K562 (cell line): Measurements from ENCODE around the gene SPIRE1. TPM values are rescaled to one million over a fixed set of nuclear protein-coding genes. Genes with fewer than 3 reads are reported as not detected.

Experiments used
- ATAC-seq: fragments of 200-7000 bp; cut with Tn5 transposase; 3 replicates; pipeline ENCODE4 v1.9.1; 2020; ENCODE audit warnings: moderate library complexity
- BruUV-seq: library from RNA; stranded (reverse); fragments of 400-500 nt; replicated peaks from 2 replicates; lab custom pipeline; 2021; lab: Mats Ljungman, UMichigan
- CTCF ChIA-PET: fragments of 300-600 bp; formaldehyde crosslinking; extraction: SDS; loops from one replicate; lab custom pipeline; 2021; ENCODE audit warnings: low intra/inter-chr PET ratio; lab: Yijun Ruan, JAX
- POLR2A ChIA-PET: fragments of 300-600, 350-650 bp; sonication (Branson Sonifier 250); formaldehyde crosslinking; extraction: SDS; loops from one replicate; lab custom pipeline; 2021; ENCODE audit warnings: antibody characterized with exemption, inconsistent platforms; lab: Yijun Ruan, JAX
- DNase-seq, 4 experiments: peaks; one replicate each; pipeline versions ENCODE4 v3.0.0 to v3.0.0-alpha.2; 2011 to 2018; ENCODE audit warnings: low spot score in 3 of 4, mixed read lengths in 3 of 4; ENCODE audit errors: extremely low read depth in 1 of 4
- FAIRE-seq: peaks from 2 replicates; lab custom pipeline; 2011; peaks lifted over from hg19 to GRCh38; lab: Jason Lieb, UNC
- H2AFZ ChIP-seq: 2 replicates; pipeline ENCODE4 v1.6.0; 2011; ENCODE audit warnings: low read depth, low read length, control low read depth, inconsistent platforms
- H3K27ac ChIP-seq: fragments of 200-600 bp; 3 replicates; pipeline ENCODE4 v1.8.0; 2011; ENCODE audit warnings: low read depth, mild to moderate bottlenecking, control low read depth, inconsistent platforms, low read length, moderate library complexity, mixed read lengths; ENCODE audit errors: extremely low read depth
- H3K27me3 ChIP-seq, 2 experiments: fragments of 300-600 bp in 1 of 2; 2 replicates in 1 of 2; 3 replicates in 1 of 2; pipeline versions ENCODE4 v1.6.0 to v1.8.0; 2011; ENCODE audit warnings: inconsistent platforms in 2 of 2, low read length in 2 of 2, mild to moderate bottlenecking in 1 of 2, mixed read lengths in 1 of 2, moderate library complexity in 1 of 2; ENCODE audit not compliant: control insufficient read depth in 2 of 2, insufficient read depth in 2 of 2
- H3K36me3 ChIP-seq: fragments of 300-600 bp; 3 replicates; pipeline ENCODE4 v1.8.0; 2011; ENCODE audit warnings: mild to moderate bottlenecking, low read length, inconsistent platforms; ENCODE audit not compliant: control insufficient read depth, insufficient read depth
- H3K4me1 ChIP-seq, 2 experiments: fragments of 200-600 bp in 1 of 2; replicated peaks in 1 of 2; 2 replicates in 1 of 2; 3 replicates in 1 of 2; pipeline versions ENCODE4 v1.5.1 to v1.8.0; 2011; ENCODE audit warnings: inconsistent platforms in 2 of 2, low read length in 2 of 2, mild to moderate bottlenecking in 1 of 2, mixed read lengths in 1 of 2, moderate library complexity in 1 of 2; ENCODE audit not compliant: control insufficient read depth in 2 of 2, insufficient read depth in 2 of 2
- H3K4me2 ChIP-seq: 2 replicates; pipeline ENCODE4 v1.6.1; 2011; ENCODE audit warnings: low read length, control low read depth, inconsistent platforms, mixed read lengths; ENCODE audit not compliant: insufficient read depth
- H3K4me3 ChIP-seq: fragments of 200-600 bp; sonication (generic), shearing (Covaris generic); 2 replicates; pipeline ENCODE4 v1.5.1; 2016; ENCODE audit warnings: control low read depth, inconsistent platforms
- H3K79me2 ChIP-seq: fragments of 200-600 bp; 3 replicates; pipeline ENCODE4 v1.8.0; 2011; ENCODE audit warnings: low read length, inconsistent platforms; ENCODE audit not compliant: control insufficient read depth, insufficient read depth
- H3K9ac ChIP-seq, 2 experiments: 2 replicates each; pipeline versions ENCODE4 v1.6.0 to v1.6.1; 2011; ENCODE audit warnings: low read depth in 2 of 2, low read length in 2 of 2, control low read depth in 1 of 2, inconsistent platforms in 1 of 2, mild to moderate bottlenecking in 1 of 2, mixed read lengths in 1 of 2; ENCODE audit not compliant: insufficient read depth in 1 of 2
- H3K9me1 ChIP-seq: one replicate; pipeline ENCODE4 v1.6.0; 2011; ENCODE audit warnings: inconsistent platforms, mild to moderate bottlenecking, low read length, moderate library complexity; ENCODE audit not compliant: control insufficient read depth, insufficient read depth
- H3K9me3 ChIP-seq: replicated peaks from 2 replicates; pipeline ENCODE4 v1.5.1; 2011; ENCODE audit warnings: low read depth, low read length, inconsistent platforms; ENCODE audit not compliant: control insufficient read depth, insufficient read depth
- H4K20me1 ChIP-seq: replicated peaks from 2 replicates; pipeline ENCODE4 v1.6.1; 2011; ENCODE audit warnings: low read length, inconsistent platforms, mixed read lengths; ENCODE audit not compliant: control insufficient read depth, insufficient read depth
- ATF1 ChIP-seq, 2 experiments: fragments of 450-650 bp in 1 of 2; IDR thresholded peaks; 2 replicates each; pipeline ENCODE4 v1.6.1; 2016; ENCODE audit warnings: missing compliant biosample characterization in 1 of 2, missing genetic modification characterization in 1 of 2
- EHMT2 ChIP-seq: fragments of 450-650 bp; IDR thresholded peaks from 2 replicates; pipeline ENCODE4 v1.6.1; 2018; ENCODE audit warnings: antibody characterized with exemption
- ELF4 ChIP-seq: fragments of 450-650 bp; formaldehyde crosslinking; IDR thresholded peaks from 2 replicates; pipeline ENCODE4 v1.4.0; 2022; ENCODE audit warnings: missing genetic modification characterization
- LEF1 ChIP-seq: fragments of 450-650 bp; IDR thresholded peaks from 2 replicates; pipeline ENCODE4 v1.6.1; 2016; ENCODE audit warnings: mild to moderate bottlenecking
- MTA2 ChIP-seq: fragments of 450-650 bp; IDR thresholded peaks from 2 replicates; pipeline ENCODE4 v1.6.1; 2016; ENCODE audit warnings: low read depth
- NR0B1 ChIP-seq: fragments of 450-650 bp; IDR thresholded peaks from one replicate; pipeline ENCODE4 v1.6.1; 2018; ENCODE audit warnings: mild to moderate bottlenecking, moderate library complexity; ENCODE audit not compliant: partially characterized antibody
- RBM14 ChIP-seq: fragments of 200-400 bp; formaldehyde crosslinking; IDR thresholded peaks from 2 replicates; pipeline ENCODE4 v1.6.1; 2018; ENCODE audit warnings: low read depth, mild to moderate bottlenecking, low read length, moderate library complexity, borderline replicate concordance; ENCODE audit not compliant: insufficient read depth
- SMAD2 ChIP-seq: fragments of 150-350 bp; IDR thresholded peaks from 2 replicates; pipeline ENCODE4 v1.6.1; 2014; ENCODE audit warnings: low read depth, mild to moderate bottlenecking, low read length
- TARDBP ChIP-seq: fragments of 450-650 bp; IDR thresholded peaks from 2 replicates; pipeline ENCODE4 v1.6.1; 2016
- XRCC5 ChIP-seq: fragments of 200-400 bp; formaldehyde crosslinking; IDR thresholded peaks from 2 replicates; pipeline ENCODE4 v1.6.1; 2017; ENCODE audit warnings: low read depth, mild to moderate bottlenecking, low read length
- ZBTB7A ChIP-seq: IDR thresholded peaks from 2 replicates; pipeline ENCODE4 v1.6.1; 2011; ENCODE audit warnings: low read depth, mild to moderate bottlenecking, low read length, moderate library complexity, borderline replicate concordance; ENCODE audit not compliant: control insufficient read depth
- WGBS: fragments of 100-300 bp; shearing (Covaris generic); methylation state at CpG from one replicate; pipeline ENCODE4 v1.1.6; 2016; ENCODE audit warnings: low coverage, mixed read lengths; ENCODE audit not compliant: insufficient coverage; ENCODE audit errors: missing lambda C conversion rate; 5-methylcytosine and 5-hydroxymethylcytosine counted together
- in situ Hi-C: fragments of 300-500 bp; cut with MboI; formaldehyde crosslinking; loops from 4 replicates; pipeline ENCODE4 v1.15.0; 2018; ENCODE audit warnings: inconsistent platforms, mixed read lengths
- intact Hi-C: fragments of 100-400 bp; cut with micrococcal nuclease; formaldehyde crosslinking; loops from 2 replicates; pipeline ENCODE4 v1.14.2; 2022
- polyA plus RNA-seq, 8 experiments: library from polyadenylated mRNA; depleted of rRNA in 4 of 8; stranded (reverse) in 5 of 8; unstranded in 3 of 8; fragments of >200 nt; fragmentation: Nextera tagmentation in 2 of 8; fragmentation: Illumina TruSeq in 1 of 8; extraction: Ambion mirVana in 2 of 8; extraction: Trizol in 1 of 8; gene quantifications; 2 replicates each; pipeline versions ENCODE4 v1.2.1 to v1.2.3, GENCODE V29; 2011 to 2014; ENCODE audit warnings: inconsistent platforms in 1 of 8, missing spikeins in 1 of 8
- total RNA-seq, 7 experiments: library from RNA; depleted of rRNA in 6 of 7; stranded (reverse); fragments of >200 nt in 6 of 7; fragmentation: Illumina TruSeq in 2 of 7; extraction: Trizol in 2 of 7; gene quantifications; 2 replicates each; pipeline versions ENCODE4 v1.2.1 to v1.2.3, GENCODE V29; 2011 to 2021; ENCODE audit warnings: low replicate concordance in 1 of 7
- TF ChIP-seq, protein P1 (sequence below): fragments of 250-450 bp; sonication (Bioruptor Pico); IDR thresholded peaks from 2 replicates; pipeline ENCODE4 v1.8.0; 2021; ENCODE audit warnings: borderline replicate concordance, mild to moderate bottlenecking, moderate library complexity; ENCODE audit not compliant: poor library complexity, severe bottlenecking

SPIRE1 gene
- total and polyA plus RNA-seq, 9 of the 15 experiments (the other 6 are each of a cell fraction or from before 2014, with no cell fraction given): 2.9 to 14.0 (median 10.2) TPM

GRCh38 chr18:12445554-12445953 is 212.4 kb downstream of the SPIRE1 start:
- no peaks in the 10 kb centered on the region for H3K9me1 ChIP-seq
- H2AFZ ChIP-seq: no peak overlapping the region
- intact Hi-C loops (no loop called here), in situ Hi-C loops (no loop called here)
- no peak overlapping the region for H3K4me3 ChIP-seq
- no TSS peak for BruUV-seq
- H3K4me2 ChIP-seq: no peak overlapping the region
- H3K27ac ChIP-seq: no peak overlapping the region
- FAIRE-seq (no peak), DNase-seq (no peak), ATAC-seq (no peak)
- TF ChIP-seq LEF1: no peak
- no peak for TF ChIP-seq ATF1 (CRISPR knock-in tag; IDR thresholded peaks at IDR 0.05)
- TF ChIP-seq ATF1 (tag; IDR thresholded peaks at IDR 0.05): no peak
- no peak for TF ChIP-seq ELF4 (CRISPR knock-in tag)
- no peak for TF ChIP-seq XRCC5
- TF ChIP-seq EHMT2: no peak
- no peak for TF ChIP-seq MTA2
- no peak for TF ChIP-seq NR0B1
- TF ChIP-seq TARDBP: no peak
- no peak for TF ChIP-seq SMAD2
- no peak for TF ChIP-seq ZBTB7A
- TF ChIP-seq, protein P1, sequence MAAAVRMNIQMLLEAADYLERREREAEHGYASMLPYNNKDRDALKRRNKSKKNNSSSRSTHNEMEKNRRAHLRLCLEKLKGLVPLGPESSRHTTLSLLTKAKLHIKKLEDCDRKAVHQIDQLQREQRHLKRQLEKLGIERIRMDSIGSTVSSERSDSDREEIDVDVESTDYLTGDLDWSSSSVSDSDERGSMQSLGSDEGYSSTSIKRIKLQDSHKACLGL (CRISPR knock-in tag): no peak
- no peak for TF ChIP-seq RBM14
- no peaks in the 10 kb centered on the region for H3K79me2 ChIP-seq
- 83% methylated on average over 4 of the region's 4 CpGs for WGBS
- ChIA-PET CTCF (no interaction called here), POLR2A (interaction anchor here (0.9 kb wide), 1 partner anchor 17 kb away, joined by 4 read pairs; no protein-coding TSS in a partner anchor)
- no peak overlapping the region for H3K9ac ChIP-seq
- no peaks in the 10 kb centered on the region for H4K20me1 ChIP-seq
- no peaks in the 10 kb centered on the region for H3K4me1 ChIP-seq
- no peaks in the 10 kb centered on the region for H3K27me3 ChIP-seq
- H3K36me3 ChIP-seq: peaks cover 11% of the 10 kb centered on the region; the same call in 1 of the 3 replicates
- H3K9me3 ChIP-seq: no peaks in the 10 kb centered on the region; the same call in 1 of the 2 replicates
